ENCODE data around the gene MORC1. TPM values are rescaled to one million over a fixed set of nuclear protein-coding genes. Genes with fewer than 3 reads are reported as not detected.

MORC1 gene
- total RNA-seq, 1 experiment from 2014 or later = not detected

- DNase-seq = no peak
- Mint-ChIP-seq H3K4me1 (ENCODE audit: low read depth, unreplicated experiment) (no peaks in the 10 kb centered on the region), H3K9me3 (ENCODE audit: low read depth, unreplicated experiment) (no peaks in the 10 kb centered on the region), H3K4me3 (ENCODE audit: low read depth, unreplicated experiment) (no peak overlapping the region), H3K27me3 (ENCODE audit: unreplicated experiment) (peaks cover 8% of the 10 kb centered on the region), H3K36me3 (ENCODE audit: insufficient read depth, unreplicated experiment) (no peaks in the 10 kb centered on the region), H3K27ac (ENCODE audit: unreplicated experiment) (no peak overlapping the region)
- BruUV-seq (replicated peaks) = no TSS peak
- TF ChIP-seq CTCF (IDR thresholded peaks at IDR 0.05; ENCODE audit: unreplicated experiment) = no peak
- CTCF ChIA-PET = interaction anchor here (1.0 to 2.5 kb wide), 4 partner anchors 58 to 253 kb away, joined by 3 to 40 read pairs (median 4); no protein-coding TSS in a partner anchor
- intact Hi-C loops (cut with micrococcal nuclease; ENCODE audit: unreplicated experiment) = loop anchor here (1.0 to 10.0 kb wide), 2 partner anchors 59 to 202 kb away; no protein-coding TSS in a partner anchor
These were observed 94.8 kb downstream of the MORC1 start for GRCh38 chr3:109023167-109023566.

GRCh38 chr3:109021556-109021955 lies 96.4 kb downstream of the MORC1 start:
- Mint-ChIP-seq H3K27me3 (ENCODE audit: unreplicated experiment) (peaks cover 8% of the 10 kb centered on the region), H3K9me3 (ENCODE audit: low read depth, unreplicated experiment) (no peaks in the 10 kb centered on the region), H3K27ac (ENCODE audit: unreplicated experiment) (no peak overlapping the region), H3K4me3 (ENCODE audit: low read depth, unreplicated experiment) (no peak overlapping the region), H3K4me1 (ENCODE audit: low read depth, unreplicated experiment) (no peaks in the 10 kb centered on the region), H3K36me3 (ENCODE audit: insufficient read depth, unreplicated experiment) (no peaks in the 10 kb centered on the region)
- CTCF ChIA-PET = no interaction called here
- no TSS peak for BruUV-seq (replicated peaks)
- TF ChIP-seq CTCF (IDR thresholded peaks at IDR 0.05; ENCODE audit: unreplicated experiment) = no peak
- no peak for DNase-seq
- intact Hi-C loops (cut with micrococcal nuclease; ENCODE audit: unreplicated experiment) = loop anchor here (10.0 kb wide), 1 partner anchor 203 kb away; no protein-coding TSS in a partner anchor

GRCh38 chr3:109018828-109019227 lies 99.1 kb downstream of the MORC1 start:
- H3K27me3 Mint-ChIP-seq (ENCODE audit: unreplicated experiment) = peaks cover 8% of the 10 kb centered on the region
- H3K9me3 Mint-ChIP-seq (ENCODE audit: low read depth, unreplicated experiment) = no peaks in the 10 kb centered on the region
- no TSS peak for BruUV-seq (replicated peaks)
- CTCF ChIA-PET = interaction anchor here (0.5 to 0.6 kb wide), 2 partner anchors 247 to 268 kb away, joined by 3 read pairs; no protein-coding TSS in a partner anchor
- DNase-seq = no peak
- no peaks in the 10 kb centered on the region for H3K36me3 Mint-ChIP-seq (ENCODE audit: insufficient read depth, unreplicated experiment)
- no peak overlapping the region for H3K4me3 Mint-ChIP-seq (ENCODE audit: low read depth, unreplicated experiment)
- intact Hi-C loops (cut with micrococcal nuclease; ENCODE audit: unreplicated experiment) = loop anchor here (10.0 kb wide), 1 partner anchor 354 kb away; no protein-coding TSS in a partner anchor
- H3K27ac Mint-ChIP-seq (ENCODE audit: unreplicated experiment) = no peak overlapping the region
- no peak for TF ChIP-seq CTCF (IDR thresholded peaks at IDR 0.05; ENCODE audit: unreplicated experiment)
- H3K4me1 Mint-ChIP-seq (ENCODE audit: low read depth, unreplicated experiment) = no peaks in the 10 kb centered on the region

GRCh38 chr3:109005443-109005842 lies 112.5 kb downstream of the MORC1 start:
- H3K9me3 Mint-ChIP-seq (ENCODE audit: low read depth, unreplicated experiment) = no peaks in the 10 kb centered on the region
- no peak overlapping the region for H3K27ac Mint-ChIP-seq (ENCODE audit: unreplicated experiment)
- DNase-seq = no peak
- intact Hi-C loops (cut with micrococcal nuclease; ENCODE audit: unreplicated experiment) = no loop called here
- TF ChIP-seq CTCF (IDR thresholded peaks at IDR 0.05; ENCODE audit: unreplicated experiment) = no peak
- H3K4me1 Mint-ChIP-seq (ENCODE audit: low read depth, unreplicated experiment) = no peaks in the 10 kb centered on the region
- no TSS peak for BruUV-seq (replicated peaks)
- H3K27me3 Mint-ChIP-seq (ENCODE audit: unreplicated experiment) = no peaks in the 10 kb centered on the region
- CTCF ChIA-PET = no interaction called here
- H3K36me3 Mint-ChIP-seq (ENCODE audit: insufficient read depth, unreplicated experiment) = no peaks in the 10 kb centered on the region
- no peak overlapping the region for H3K4me3 Mint-ChIP-seq (ENCODE audit: low read depth, unreplicated experiment)
